ENCODE results near the gene HABP4.

HABP4 gene

GRCh38 chr9:96413302-96414221 is 36.4 kb upstream of the HABP4 start:
- Histone ChIP-seq H3K9me3 (ENCODE audit: control insufficient read depth, low read length) (no peaks in the 10 kb centered on the region), H3K9ac (no peak overlapping the region), H3K27ac (no peak overlapping the region), H3K79me2 (no peaks in the 10 kb centered on the region), H3K36me3 (ENCODE audit: control insufficient read depth, insufficient read depth, low read length) (no peaks in the 10 kb centered on the region), H3K4me1 (peaks cover 2% of the 10 kb centered on the region), H3K27me3 (ENCODE audit: control insufficient read depth, insufficient read depth, low read length) (no peaks in the 10 kb centered on the region), H3K4me2 (ENCODE audit: low read length) (peak overlapping the region; percentile 63), H2AFZ (no peak overlapping the region), H3K4me3 (ENCODE audit: low read depth, low read length) (no peak overlapping the region)
- TF ChIP-seq CTCF (IDR thresholded peaks at IDR 0.05), result no peak

- H3K4me1 ChIP-seq, result peaks cover 6% of the 10 kb centered on the region
Measured at GRCh38 chr9:96417051-96417586, 32.9 kb upstream of the HABP4 start.

GRCh38 chr9:96417661-96418082 is 32.3 kb upstream of the HABP4 start:
- peak overlapping the region; percentile 81 for H3K4me3 ChIP-seq (ENCODE audit: low read depth, low read length)
- H3K4me1 ChIP-seq, result peaks cover 6% of the 10 kb centered on the region
- H3K79me2 ChIP-seq, result no peaks in the 10 kb centered on the region
- H3K9ac ChIP-seq, result no peak overlapping the region
- H3K27ac ChIP-seq, result peak overlapping the region; percentile 60
- peak overlapping the region; percentile 93 for H3K4me2 ChIP-seq (ENCODE audit: low read length)
- H3K27me3 ChIP-seq (ENCODE audit: control insufficient read depth, insufficient read depth, low read length), result no peaks in the 10 kb centered on the region
- peak overlapping the region; percentile 95 for H2AFZ ChIP-seq
- H3K36me3 ChIP-seq (ENCODE audit: control insufficient read depth, insufficient read depth, low read length), result no peaks in the 10 kb centered on the region
- no peak for TF ChIP-seq CTCF (IDR thresholded peaks at IDR 0.05)
- H3K9me3 ChIP-seq (ENCODE audit: control insufficient read depth, low read length), result no peaks in the 10 kb centered on the region

More at GRCh38 chr9:96417051-96417586, 32.9 kb upstream of the HABP4 start:
- Histone ChIP-seq H3K4me3 (ENCODE audit: low read depth, low read length) (peak overlapping the region; percentile 69), H3K27me3 (ENCODE audit: control insufficient read depth, insufficient read depth, low read length) (no peaks in the 10 kb centered on the region), H2AFZ (peak overlapping the region; percentile 91), H3K36me3 (ENCODE audit: control insufficient read depth, insufficient read depth, low read length) (no peaks in the 10 kb centered on the region), H3K79me2 (no peaks in the 10 kb centered on the region), H3K9me3 (ENCODE audit: control insufficient read depth, low read length) (no peaks in the 10 kb centered on the region), H3K4me2 (ENCODE audit: low read length) (peak overlapping the region; percentile 75), H3K9ac (no peak overlapping the region), H3K27ac (peak overlapping the region; percentile 76)
- no peak for TF ChIP-seq CTCF (IDR thresholded peaks at IDR 0.05)

- Histone ChIP-seq H3K9ac (no peak within 1 kb of the TSS), H3K4me3 (ENCODE audit: low read depth, low read length) (peak within 1 kb of the TSS; percentile 81), H2AFZ (peak within 1 kb of the TSS; percentile 95), H3K27me3 (ENCODE audit: control insufficient read depth, insufficient read depth, low read length) (no peaks in the 10 kb centered on the region), H3K4me2 (ENCODE audit: low read length) (peak within 1 kb of the TSS; percentile 97), H3K36me3 (ENCODE audit: control insufficient read depth, insufficient read depth, low read length) (no peaks in the 10 kb centered on the region), H3K79me2 (no peaks in the 10 kb centered on the region), H3K4me1 (peaks cover 6% of the 10 kb centered on the region), H3K27ac (peak within 1 kb of the TSS; percentile 91), H3K9me3 (ENCODE audit: control insufficient read depth, low read length) (no peaks in the 10 kb centered on the region)
- no peak for TF ChIP-seq CTCF (IDR thresholded peaks at IDR 0.05)
Measured at GRCh38 chr9:96418083-96418919, 31.7 kb upstream of the HABP4 start, which contains the start of gene ZNF367. Gene ZNF367 (minus strand): TSS chr9:96418370. CDS start chr9:96418032, 338 bp downstream.

Data from parathyroid adenoma (tissue), 2 donors.